SK-N-SH (cell line): ENCODE measurements around the gene CLDN7. TPM values are rescaled to one million over a fixed set of nuclear protein-coding genes. Genes with fewer than 3 reads are reported as not detected.

Experiments
- CTCF ChIA-PET: fragments of 300-600, 350-600 bp; formaldehyde crosslinking; extraction: SDS; loops from one replicate; lab custom pipeline; 2021; lab: Yijun Ruan, JAX
- POLR2A ChIA-PET: fragments of 350-600 bp; sonication (Branson Sonifier 250); formaldehyde crosslinking; extraction: SDS; loops from one replicate; lab custom pipeline; 2020; ENCODE audit warnings: antibody characterized with exemption, inconsistent platforms; lab: Yijun Ruan, JAX
- DNase-seq: peaks from one replicate; pipeline ENCODE4 v3.0.0; 2012
- H2AFZ ChIP-seq: fragments of 200-600 bp; sonication (generic); 2 replicates; pipeline ENCODE4 v1.8.1; 2016; ENCODE audit warnings: antibody characterized with exemption, mild to moderate bottlenecking, low read depth
- H3F3A ChIP-seq: fragments of 200-600 bp; sonication (generic); replicated peaks from 2 replicates; pipeline ENCODE3; 2016; ENCODE audit warnings: antibody characterized with exemption, mild to moderate bottlenecking; ENCODE audit not compliant: insufficient read depth
- H3K27ac ChIP-seq, 2 experiments: fragments of 200-500 bp in 1 of 2; fragments of 200-600 bp in 1 of 2; sonication (Bioruptor generic) in 1 of 2; sonication (generic), shearing (Covaris generic) in 1 of 2; 2 replicates each; pipeline versions ENCODE4 v1.5.1 to v1.6.1; 2014 to 2016; ENCODE audit warnings: low read depth in 2 of 2, inconsistent platforms in 1 of 2, low read length in 1 of 2, mild to moderate bottlenecking in 1 of 2, mixed read lengths in 1 of 2
- H3K27me3 ChIP-seq: fragments of 200-600 bp; sonication (generic), shearing (Covaris generic); 2 replicates; pipeline ENCODE4 v1.6.1; 2016; ENCODE audit warnings: mixed run types; ENCODE audit not compliant: insufficient read depth
- H3K36me3 ChIP-seq, 2 experiments: fragments of 200-500 bp in 1 of 2; fragments of 200-600 bp in 1 of 2; sonication (Bioruptor generic) in 1 of 2; sonication (generic) in 1 of 2; replicated peaks in 1 of 2; 2 replicates each; pipeline versions ENCODE3 to v1.5.1; 2014 to 2016; ENCODE audit warnings: low read length in 1 of 2, mild to moderate bottlenecking in 1 of 2; ENCODE audit not compliant: insufficient read depth in 2 of 2, control insufficient read depth in 1 of 2
- H3K4me1 ChIP-seq, 2 experiments: fragments of 200-500 bp in 1 of 2; fragments of 200-600 bp in 1 of 2; sonication (Bioruptor generic) in 1 of 2; sonication (generic), shearing (Covaris generic) in 1 of 2; 2 replicates each; pipeline versions ENCODE4 v1.5.1 to v1.6.1; 2014 to 2016; ENCODE audit warnings: low read depth in 1 of 2, low read length in 1 of 2, mixed run types in 1 of 2; ENCODE audit not compliant: insufficient read depth in 2 of 2, control insufficient read depth in 1 of 2
- H3K4me2 ChIP-seq: fragments of 200-600 bp; sonication (generic), shearing (Covaris generic); 2 replicates; pipeline ENCODE4 v1.6.1; 2017; ENCODE audit warnings: mixed run types
- H3K4me3 ChIP-seq, 2 experiments: fragments of 200-500 bp in 1 of 2; fragments of 200-600 bp in 1 of 2; sonication (Bioruptor generic) in 1 of 2; sonication (generic), shearing (Covaris generic) in 1 of 2; 2 replicates each; pipeline versions ENCODE4 v1.5.1 to v1.8.1; 2014 to 2016; ENCODE audit warnings: low read depth in 2 of 2, inconsistent platforms in 1 of 2, low read length in 1 of 2, mild to moderate bottlenecking in 1 of 2, mixed read lengths in 1 of 2, moderate library complexity in 1 of 2
- H3K79me2 ChIP-seq: fragments of 200-600 bp; sonication (generic); 2 replicates; pipeline ENCODE4 v1.8.1; 2017; ENCODE audit warnings: mild to moderate bottlenecking; ENCODE audit not compliant: insufficient read depth
- H3K9ac ChIP-seq: fragments of 200-600 bp; sonication (generic); 2 replicates; pipeline ENCODE4 v1.6.1; 2017; ENCODE audit warnings: mixed run types
- H3K9me2 ChIP-seq: fragments of 200-600 bp; sonication (generic); 2 replicates; pipeline ENCODE4 v1.6.1; 2017; ENCODE audit warnings: mixed run types
- H3K9me3 ChIP-seq: fragments of 200-600 bp; sonication (generic); 2 replicates; pipeline ENCODE4 v1.6.1; 2017; ENCODE audit warnings: mixed run types, mild to moderate bottlenecking, moderate library complexity
- H4K20me1 ChIP-seq: fragments of 200-600 bp; sonication (generic); 2 replicates; pipeline ENCODE4 v1.6.1; 2017; ENCODE audit warnings: mild to moderate bottlenecking, mixed run types; ENCODE audit not compliant: insufficient read depth
- CHD2 ChIP-seq: fragments of 150-350 bp; IDR thresholded peaks from 2 replicates; pipeline ENCODE4 v1.6.1; 2018; ENCODE audit warnings: low read length; ENCODE audit not compliant: partially characterized antibody
- FOXM1 ChIP-seq: IDR thresholded peaks from 2 replicates; pipeline ENCODE4 v1.4.0; 2012; ENCODE audit warnings: low read depth, mild to moderate bottlenecking
- GATA2 ChIP-seq: sonication (generic); formaldehyde crosslinking; IDR thresholded peaks from 2 replicates; pipeline ENCODE4 v1.5.0; 2020; ENCODE audit warnings: mild to moderate bottlenecking, missing genetic modification reagents
- JUND ChIP-seq: IDR thresholded peaks from 2 replicates; pipeline ENCODE4 v1.4.0; 2012
- MEF2A ChIP-seq: IDR thresholded peaks from 2 replicates; pipeline ENCODE4 v1.4.0; 2012; ENCODE audit warnings: low read depth, borderline replicate concordance
- MXI1 ChIP-seq: IDR thresholded peaks from 2 replicates; pipeline ENCODE4 v1.6.1; 2012; ENCODE audit warnings: mild to moderate bottlenecking, low read depth, low read length, improper control_type of control experiment
- RAD21 ChIP-seq: IDR thresholded peaks from 2 replicates; pipeline ENCODE4 v1.6.1; 2012; ENCODE audit warnings: mild to moderate bottlenecking, low read length
- SIN3A ChIP-seq: IDR thresholded peaks from 2 replicates; pipeline ENCODE4 v1.6.1; 2012; ENCODE audit warnings: low read depth, mild to moderate bottlenecking, low read length, moderate library complexity, borderline replicate concordance
- SMC3 ChIP-seq: IDR thresholded peaks from 2 replicates; pipeline ENCODE4 v1.6.1; 2012; ENCODE audit warnings: low read depth, low read length, improper control_type of control experiment
- TAF1 ChIP-seq: IDR thresholded peaks from 2 replicates; pipeline ENCODE4 v1.6.1; 2012; ENCODE audit warnings: low read depth, mild to moderate bottlenecking, low read length, moderate library complexity, borderline replicate concordance
- TCF12 ChIP-seq: IDR thresholded peaks from 2 replicates; pipeline ENCODE4 v1.4.0; 2012
- WGBS: methylation state at CpG from one replicate; pipeline ENCODE4 v1.1.6; 2017; ENCODE audit warnings: low lambda C conversion rate; 5-methylcytosine and 5-hydroxymethylcytosine counted together
- polyA plus RNA-seq, 3 experiments: library from polyadenylated mRNA; depleted of rRNA; stranded (reverse); fragments of >200 nt; gene quantifications; 2 replicates each; pipeline ENCODE4 v1.2.3, GENCODE V29; 2012
- TF ChIP-seq, protein P1 (sequence below): fragments of 150-350 bp; IDR thresholded peaks from 2 replicates; pipeline ENCODE4 v1.6.1; 2017; ENCODE audit warnings: antibody characterized with exemption, low read length, low read depth, borderline replicate concordance
- TF ChIP-seq, protein P2 (sequence below): IDR thresholded peaks from 2 replicates; pipeline ENCODE4 v1.4.0; 2012; ENCODE audit warnings: low read depth

Gene CLDN7
- polyA plus RNA-seq, 1 of the 3 experiments (the other 2 are of a cell fraction): 5.0 TPM

DNA sequence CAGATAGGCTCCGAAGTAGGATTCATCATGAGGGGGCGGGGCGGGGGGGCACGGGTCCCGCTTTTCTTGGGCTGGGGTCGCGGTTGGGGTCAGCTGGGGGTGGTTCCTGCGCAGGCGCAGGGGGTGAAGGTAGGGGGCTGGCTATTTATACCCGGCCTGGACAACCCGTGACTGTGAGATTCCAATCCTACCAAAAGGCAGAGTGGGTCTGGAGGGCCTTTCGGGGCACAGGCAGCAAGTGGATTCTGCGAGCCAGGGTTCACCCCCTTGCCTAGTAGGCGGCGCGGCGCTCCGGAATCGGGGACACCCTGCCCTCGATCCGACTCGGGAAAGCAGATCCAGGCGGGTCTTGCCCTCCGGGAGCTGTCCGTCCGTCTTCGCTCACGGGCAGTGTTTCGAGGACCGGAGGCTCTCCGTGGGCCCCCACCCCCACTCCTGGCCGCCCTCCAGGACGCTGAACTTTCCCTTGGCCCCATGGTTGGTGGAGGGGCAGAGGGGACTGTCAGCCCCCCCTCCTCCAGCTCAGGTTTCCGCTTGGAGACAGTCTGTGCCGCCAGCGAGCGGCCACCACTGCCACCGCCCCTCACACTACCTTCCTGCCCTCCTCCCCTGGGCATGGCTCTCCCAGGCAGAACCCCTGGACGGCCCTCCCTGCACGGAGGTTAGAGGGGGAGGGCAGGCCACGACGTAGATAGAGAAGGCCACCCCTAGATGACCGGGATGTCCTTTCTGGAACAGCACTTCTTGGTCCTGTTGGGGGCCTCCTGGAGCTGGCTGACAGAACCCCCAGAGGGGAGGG, 19.9 kb upstream of the CLDN7 start:
- Histone ChIP-seq H3K27ac (no peak overlapping the region), H3K36me3 (no peaks in the 10 kb centered on the region), H3K27me3 (no peaks in the 10 kb centered on the region), H4K20me1 (no peaks in the 10 kb centered on the region), H3F3A (peaks cover 15% of the 10 kb centered on the region), H2AFZ (peak overlapping the region; percentile 89; the same call in 1 of the 2 replicates), H3K4me2 (peak overlapping the region; percentile 95), H3K9me2 (no peaks in the 10 kb centered on the region), H3K4me1 (peaks cover 6 to 18% of the 10 kb centered on the region in 2 experiments; a peak in 2 of 4 replicates), H3K9me3 (no peaks in the 10 kb centered on the region), H3K9ac (no peak overlapping the region), H3K79me2 (no peaks in the 10 kb centered on the region), H3K4me3 (peak overlapping the region; percentile 50 to 64; a peak in 3 of 4 replicates)
- no peak for TF ChIP-seq SMC3
- no peak for TF ChIP-seq TCF12
- TF ChIP-seq FOXM1: no peak
- no peak for TF ChIP-seq GATA2
- no peak for TF ChIP-seq CHD2
- no peak for TF ChIP-seq JUND
- TF ChIP-seq, protein P1, sequence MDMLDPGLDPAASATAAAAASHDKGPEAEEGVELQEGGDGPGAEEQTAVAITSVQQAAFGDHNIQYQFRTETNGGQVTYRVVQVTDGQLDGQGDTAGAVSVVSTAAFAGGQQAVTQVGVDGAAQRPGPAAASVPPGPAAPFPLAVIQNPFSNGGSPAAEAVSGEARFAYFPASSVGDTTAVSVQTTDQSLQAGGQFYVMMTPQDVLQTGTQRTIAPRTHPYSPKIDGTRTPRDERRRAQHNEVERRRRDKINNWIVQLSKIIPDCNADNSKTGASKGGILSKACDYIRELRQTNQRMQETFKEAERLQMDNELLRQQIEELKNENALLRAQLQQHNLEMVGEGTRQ: no peak
- CTCF ChIA-PET: interaction anchor here (0.9 to 8.8 kb wide), 9 partner anchors 10 to 236 kb away, joined by 3 to 169 read pairs (median 4); no protein-coding TSS in a partner anchor
- 27% methylated on average over 18 of the region's 43 CpGs for WGBS
- peak; percentile 71 for DNase-seq
- POLR2A ChIA-PET: interaction anchor here (0.5 to 1.3 kb wide), 2 partner anchors 61 to 346 kb away, joined by 3 read pairs; partner anchors contain the start of gene SAT2

DNA sequence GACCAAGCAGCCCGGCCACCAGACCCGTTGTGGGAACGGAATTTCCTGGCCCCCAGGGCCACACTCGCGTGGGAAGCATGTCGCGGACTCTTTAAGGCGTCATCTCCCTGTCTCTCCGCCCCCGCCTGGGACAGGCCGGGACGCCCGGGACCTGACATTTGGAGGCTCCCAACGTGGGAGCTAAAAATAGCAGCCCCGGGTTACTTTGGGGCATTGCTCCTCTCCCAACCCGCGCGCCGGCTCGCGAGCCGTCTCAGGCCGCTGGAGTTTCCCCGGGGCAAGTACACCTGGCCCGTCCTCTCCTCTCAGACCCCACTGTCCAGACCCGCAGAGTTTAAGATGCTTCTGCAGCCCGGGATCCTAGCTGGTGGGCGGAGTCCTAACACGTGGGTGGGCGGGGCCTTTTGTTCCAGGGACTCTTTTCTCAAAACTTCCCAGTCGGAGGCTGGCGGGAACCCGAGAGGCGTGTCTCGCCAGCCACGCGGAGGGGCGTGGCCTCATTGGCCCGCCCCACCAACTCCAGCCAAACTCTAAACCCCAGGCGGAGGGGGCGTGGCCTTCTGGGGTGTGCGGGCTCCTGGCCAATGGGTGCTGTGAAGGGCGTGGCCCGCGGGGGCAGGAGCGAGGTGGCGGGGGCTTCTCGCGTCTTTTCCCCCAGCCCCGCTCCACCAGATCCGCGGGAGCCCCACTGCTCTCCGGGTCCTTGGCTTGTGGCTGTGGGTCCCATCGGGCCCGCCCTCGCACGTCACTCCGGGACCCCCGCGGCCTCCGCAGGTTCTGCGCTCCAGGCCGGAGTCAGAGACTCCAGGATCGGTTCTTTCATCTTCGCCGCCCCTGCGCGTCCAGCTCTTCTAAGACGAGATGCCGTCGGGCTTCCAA, 19.0 kb upstream of the CLDN7 start, which contains the start of gene SLC2A4:
TSS of gene SLC2A4 (plus strand) at position 645 of the 879 bp plus-strand sequence. CDS start at position 862, 217 bp downstream.
- Histone ChIP-seq H4K20me1 (no peaks in the 10 kb centered on the region), H2AFZ (peak within 1 kb of the TSS; percentile 89; the same call in 1 of the 2 replicates), H3K27ac (peak within 1 kb of the TSS in 1 of 2 experiments; percentile 52; a peak in 1 of 4 replicates), H3K4me3 (peak within 1 kb of the TSS; percentile 50 to 64), H3K4me1 (peaks cover 6 to 18% of the 10 kb centered on the region in 2 experiments; a peak in 2 of 4 replicates), H3K9ac (peak within 1 kb of the TSS; percentile 44; the same call in 1 of the 2 replicates), H3K9me2 (no peaks in the 10 kb centered on the region), H3K9me3 (no peaks in the 10 kb centered on the region), H3F3A (peaks cover 15% of the 10 kb centered on the region), H3K36me3 (no peaks in the 10 kb centered on the region), H3K79me2 (no peaks in the 10 kb centered on the region), H3K27me3 (no peaks in the 10 kb centered on the region), H3K4me2 (peak within 1 kb of the TSS; percentile 95)
- WGBS: under 1% methylated on average over 51 of the region's 71 CpGs
- ChIA-PET CTCF (interaction anchor here (0.8 to 8.8 kb wide), 17 partner anchors 8 to 235 kb away, joined by 3 to 169 read pairs (median 4); partner anchors contain the start of gene PHF23), POLR2A (interaction anchor here (1.2 kb wide), 1 partner anchor 15 kb away, joined by 5 read pairs; no protein-coding TSS in a partner anchor)
- TF ChIP-seq TAF1: peak; percentile 19; the same call in 1 of the 2 replicates
- TF ChIP-seq, protein P2, sequence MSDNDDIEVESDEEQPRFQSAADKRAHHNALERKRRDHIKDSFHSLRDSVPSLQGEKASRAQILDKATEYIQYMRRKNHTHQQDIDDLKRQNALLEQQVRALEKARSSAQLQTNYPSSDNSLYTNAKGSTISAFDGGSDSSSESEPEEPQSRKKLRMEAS: peak; percentile 97
- peak; percentile 39; the same call in 1 of the 2 replicates for TF ChIP-seq MEF2A
- TF ChIP-seq SIN3A: peak; percentile 54; the same call in 1 of the 2 replicates
- no peak for TF ChIP-seq RAD21
- TF ChIP-seq CHD2: peak; percentile 66
- TF ChIP-seq MXI1: peak; percentile 99
- TF ChIP-seq TCF12: no peak
- peak; percentile 99 for DNase-seq
